Right kidney (tissue), 1 donor: Measurements from ENCODE around the gene SLC11A2.
"Not testable (repeated sequence)": the region's sequence is repeated elsewhere in the genome, so short reads cannot be mapped to it uniquely, and the experiment has no call there.

ENCODE experiments used
- DNase-seq: peaks from one replicate; pipeline ENCODE4 v3.0.0-alpha.2; 2016

SLC11A2 gene

DNA sequence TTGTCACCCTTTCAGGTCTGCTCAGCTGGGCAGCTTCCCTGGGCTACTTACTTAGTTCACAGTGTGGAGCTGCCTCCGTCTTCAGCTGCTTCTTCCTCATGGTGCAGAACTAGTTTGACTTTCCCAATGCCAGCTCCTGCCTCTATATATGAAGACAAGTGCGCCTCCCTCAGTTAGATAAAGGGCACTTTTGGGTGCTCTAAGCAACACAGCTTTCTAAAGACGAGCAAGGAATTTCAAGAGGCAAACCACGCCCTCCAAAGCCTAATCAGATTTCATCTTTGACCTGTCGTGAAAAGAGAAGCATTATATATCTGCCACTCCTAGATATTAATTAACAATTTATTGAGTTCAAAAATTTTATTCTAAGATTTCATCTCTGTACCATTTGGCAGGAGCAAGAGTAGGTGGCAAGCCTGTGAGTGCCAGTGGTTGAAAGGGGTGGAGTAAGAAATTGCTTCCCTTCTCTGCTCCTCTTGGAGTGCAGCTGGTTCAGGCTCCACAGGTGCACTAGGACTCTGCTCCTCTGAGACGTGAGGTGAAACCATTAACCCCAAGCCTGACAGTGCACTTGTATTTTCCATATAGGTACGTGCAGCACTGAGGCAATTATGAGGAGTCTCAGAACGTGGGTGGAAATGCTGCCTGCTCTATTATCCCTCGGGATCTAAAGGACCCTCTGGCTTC lies 2.1 kb upstream of the SLC11A2 start:
- no peak for DNase-seq

DNA sequence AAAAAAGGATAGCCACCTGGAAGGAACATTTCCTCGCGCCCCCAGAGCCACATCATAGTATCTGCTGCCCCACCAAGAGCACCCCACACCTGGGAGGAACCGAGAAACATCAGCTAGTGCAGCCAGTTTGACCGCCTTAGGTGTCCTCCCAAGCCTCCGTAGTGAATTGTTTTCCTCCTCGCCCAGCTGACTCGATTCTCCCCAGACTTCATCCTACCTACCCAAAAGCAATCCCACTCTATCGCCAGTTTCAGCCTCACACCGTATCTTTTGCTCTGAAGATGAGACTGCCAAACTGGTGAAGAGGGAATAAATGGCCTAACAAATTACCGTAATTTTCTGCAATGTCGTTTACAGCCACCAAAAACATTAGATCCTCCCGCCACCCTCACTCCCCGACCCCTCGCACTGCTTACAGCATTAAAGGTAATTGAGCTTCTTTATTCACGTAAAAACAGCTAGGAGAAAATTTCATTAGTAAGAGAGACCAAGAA lies 1.2 kb upstream of the SLC11A2 start:
- no peak for DNase-seq

DNA sequence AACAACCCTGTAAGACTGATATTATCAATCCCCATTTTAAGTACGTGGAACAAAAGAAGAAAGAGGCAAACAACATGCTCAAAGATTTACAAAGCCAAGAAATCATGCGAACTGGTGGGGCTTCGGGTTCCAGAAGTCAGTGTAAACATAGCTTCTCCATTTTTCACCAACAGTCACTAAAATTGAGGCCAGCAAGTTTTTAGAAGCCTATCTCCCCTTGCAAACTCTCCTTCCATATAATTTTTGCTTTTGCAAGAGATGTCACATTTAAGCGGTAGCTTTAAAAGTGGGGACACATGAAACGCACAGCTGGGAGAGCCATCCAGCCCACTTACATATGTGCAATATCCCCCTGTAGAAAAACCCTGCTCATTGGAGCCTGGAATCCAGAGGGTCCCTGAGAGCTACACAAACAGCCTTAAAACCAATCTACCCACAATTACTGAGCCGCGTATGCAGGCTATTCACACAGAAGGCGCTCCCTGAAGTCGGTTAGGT lies 797 bp downstream of the SLC11A2 start:
- no peak for DNase-seq

DNA sequence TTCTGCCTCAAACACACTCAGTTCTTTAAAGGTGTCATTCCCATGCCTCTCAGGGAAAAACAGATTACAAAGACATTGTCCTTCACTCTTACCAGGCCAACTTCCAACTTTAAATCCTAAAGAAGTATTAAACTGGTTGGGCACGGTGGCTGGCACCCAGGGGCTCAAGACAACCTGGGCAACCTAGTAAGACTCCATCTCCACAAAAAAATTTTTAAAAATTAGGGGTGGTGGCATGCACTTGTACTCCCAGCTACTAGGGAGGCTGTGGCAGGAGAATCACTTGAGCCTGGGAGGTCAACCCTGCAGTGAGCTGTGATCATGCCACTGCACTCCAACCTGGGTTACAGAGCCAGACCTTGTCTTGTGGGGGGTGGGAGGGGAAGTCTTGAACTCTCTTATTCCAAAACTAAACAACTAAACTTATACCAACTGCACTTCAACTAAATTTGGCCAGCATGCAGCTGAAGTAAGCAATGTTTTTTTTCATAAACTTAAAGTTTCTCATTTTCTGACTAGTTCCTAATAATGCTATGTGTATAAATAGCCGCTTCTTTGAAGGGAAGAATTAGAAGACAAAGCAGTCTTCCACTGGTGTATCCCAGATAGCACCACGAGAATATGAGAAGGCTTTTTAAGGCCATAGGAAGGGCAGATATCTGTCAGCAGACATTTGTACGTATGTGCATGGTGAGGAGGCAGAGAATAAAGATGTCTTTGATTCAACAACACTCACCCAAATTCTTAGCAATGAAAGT lies 2.4 kb downstream of the SLC11A2 start:
- DNase-seq: no peak

DNA sequence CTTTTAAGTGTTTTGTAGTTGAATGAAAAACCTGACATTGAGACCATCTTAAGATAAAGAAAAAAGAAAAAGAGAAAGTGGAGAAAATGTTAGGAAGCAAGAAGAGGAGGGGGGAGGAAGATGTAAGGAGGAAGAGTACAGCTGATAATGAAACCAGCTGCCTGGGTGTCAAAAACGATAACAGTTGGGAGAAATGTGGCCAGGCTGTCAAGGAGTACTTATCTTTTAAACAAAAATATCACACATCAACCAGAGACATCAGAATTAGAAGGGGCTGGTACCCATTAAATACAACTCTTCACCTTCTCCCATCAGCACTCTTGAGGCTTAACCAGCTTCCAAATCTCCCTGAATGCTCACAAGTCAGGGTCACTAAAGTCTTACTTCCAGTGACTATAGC lies 4.5 kb downstream of the SLC11A2 start:
- DNase-seq: no peak

DNA sequence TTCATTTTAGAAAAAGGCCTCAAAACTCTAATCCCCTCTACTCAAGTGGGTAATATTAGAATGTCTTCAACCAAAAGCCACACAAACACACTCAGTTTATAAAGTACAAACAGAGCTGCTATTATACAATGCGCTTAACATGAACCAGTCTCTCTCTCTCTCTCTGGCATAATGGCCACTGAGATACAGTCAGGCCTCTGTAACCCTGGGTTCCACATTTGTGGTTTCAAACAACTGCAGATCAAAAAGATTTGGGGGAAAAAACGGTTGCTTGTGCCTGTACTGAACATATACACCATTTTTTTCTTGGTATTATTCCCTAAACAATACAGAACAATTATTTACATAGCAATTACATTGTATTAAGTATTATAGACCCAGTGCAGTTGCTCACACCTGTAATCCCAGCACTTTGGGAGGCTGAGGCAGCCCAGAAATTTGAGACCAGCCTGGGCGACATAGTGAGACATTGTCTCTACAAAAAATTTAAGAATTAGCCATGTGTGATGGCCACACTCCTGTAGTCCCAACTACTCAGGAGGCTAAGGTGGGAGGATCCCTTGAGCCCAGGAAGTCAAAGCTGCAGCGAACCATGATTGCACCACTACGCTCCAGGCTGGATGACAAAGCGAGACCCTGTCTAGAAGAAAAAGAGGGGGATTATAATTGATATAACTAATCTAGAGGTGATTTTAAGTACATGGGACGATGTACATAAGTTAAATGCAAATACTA lies 5.6 kb downstream of the SLC11A2 start:
- no peak for DNase-seq

DNA sequence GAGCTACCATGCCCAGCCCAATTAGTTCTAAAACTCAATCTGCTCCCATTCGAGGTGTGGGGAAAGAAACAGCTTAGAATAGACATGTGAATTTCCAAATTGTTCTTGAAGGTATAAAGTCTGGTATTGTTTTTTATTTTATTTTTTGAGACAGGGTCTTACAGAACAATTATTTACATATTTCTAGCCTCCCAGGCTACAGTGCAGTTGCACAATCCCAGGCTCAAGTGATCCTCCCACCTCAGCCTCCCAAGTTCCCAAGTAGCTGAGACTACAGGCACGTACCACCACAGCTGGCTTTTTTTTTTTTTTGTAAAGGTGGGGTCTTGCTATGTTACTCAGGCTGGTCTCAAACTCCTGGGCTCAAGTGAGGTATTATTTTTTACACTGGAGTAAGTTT lies 6.3 kb downstream of the SLC11A2 start:
- DNase-seq: no peak

DNA sequence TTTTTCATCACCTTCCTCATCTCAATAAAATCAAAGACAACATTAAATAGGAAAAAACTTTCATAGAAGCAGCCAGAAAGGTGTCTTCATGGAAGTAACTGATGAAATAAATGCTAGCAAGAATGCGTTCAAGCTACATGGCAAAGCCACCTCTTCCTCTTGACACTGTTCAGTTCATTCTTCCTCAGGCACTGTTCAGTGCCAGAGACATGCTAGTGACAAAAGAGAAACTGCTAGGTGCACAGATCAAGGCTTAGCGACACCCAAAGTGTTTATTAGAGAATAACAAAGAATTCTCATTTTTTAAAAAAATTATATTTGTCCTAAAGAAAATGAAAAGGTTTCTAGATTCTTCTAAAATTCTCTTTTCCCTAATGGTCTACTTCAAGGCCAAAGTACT lies 7.2 kb downstream of the SLC11A2 start:
- no peak for DNase-seq

DNA sequence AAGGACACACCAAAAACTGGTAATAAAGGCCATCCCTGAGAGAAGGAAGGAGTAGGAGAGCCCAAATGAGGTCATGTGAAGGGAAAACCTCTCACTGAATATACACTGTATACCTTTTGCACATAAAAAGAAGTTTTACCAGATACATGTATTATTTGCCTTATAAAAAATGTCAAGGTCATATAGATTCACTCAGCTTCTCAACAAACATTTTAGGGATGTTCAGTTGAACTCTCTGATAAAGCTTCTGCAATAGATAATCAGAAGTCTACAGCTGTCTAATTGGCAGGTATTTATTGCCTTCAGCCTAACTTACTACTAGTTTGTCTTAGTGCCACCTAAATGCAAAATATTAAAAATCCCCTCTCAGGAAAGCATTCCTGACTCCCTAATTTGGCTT lies 8.7 kb downstream of the SLC11A2 start:
- DNase-seq: no peak

DNA sequence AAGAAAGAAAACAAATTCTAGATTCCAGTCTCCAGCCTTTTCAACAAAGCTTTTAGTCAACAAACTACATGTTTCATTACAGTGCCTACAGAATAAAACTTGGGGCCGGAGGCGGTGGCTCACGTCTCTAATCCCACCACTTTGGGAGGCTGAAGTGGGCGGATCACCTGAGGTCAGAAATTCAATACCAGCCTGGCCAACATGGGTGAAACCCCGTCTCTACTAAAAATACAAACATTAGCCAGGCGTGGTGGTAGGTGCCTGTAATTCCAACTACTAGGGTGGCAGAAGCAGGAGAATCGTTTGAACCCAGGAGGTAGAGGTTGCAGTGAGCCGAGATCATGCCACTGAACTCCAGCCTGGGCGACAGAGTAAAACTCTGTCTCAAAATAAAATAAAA lies 11.7 kb downstream of the SLC11A2 start:
- DNase-seq: not testable (repeated sequence)

DNA sequence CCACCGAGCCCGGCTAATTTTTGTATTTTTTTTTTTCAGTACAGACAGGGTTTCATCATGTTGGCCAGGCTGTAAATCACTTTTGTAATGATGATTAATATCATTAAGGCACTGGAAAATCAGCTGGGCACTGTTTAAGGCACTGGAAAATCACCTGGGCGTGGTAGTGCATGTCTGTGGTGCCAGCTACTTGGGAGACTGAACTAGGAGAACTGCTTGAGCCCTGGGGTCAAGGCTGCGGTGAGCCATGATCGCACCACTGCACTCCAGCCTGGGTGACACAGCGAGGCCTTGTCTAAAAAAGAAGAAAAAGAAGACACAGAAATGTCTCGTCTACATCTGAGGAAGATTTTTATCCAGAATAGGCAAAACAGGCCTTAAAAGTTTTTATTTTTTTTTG lies 12.7 kb downstream of the SLC11A2 start:
- no peak for DNase-seq

DNA sequence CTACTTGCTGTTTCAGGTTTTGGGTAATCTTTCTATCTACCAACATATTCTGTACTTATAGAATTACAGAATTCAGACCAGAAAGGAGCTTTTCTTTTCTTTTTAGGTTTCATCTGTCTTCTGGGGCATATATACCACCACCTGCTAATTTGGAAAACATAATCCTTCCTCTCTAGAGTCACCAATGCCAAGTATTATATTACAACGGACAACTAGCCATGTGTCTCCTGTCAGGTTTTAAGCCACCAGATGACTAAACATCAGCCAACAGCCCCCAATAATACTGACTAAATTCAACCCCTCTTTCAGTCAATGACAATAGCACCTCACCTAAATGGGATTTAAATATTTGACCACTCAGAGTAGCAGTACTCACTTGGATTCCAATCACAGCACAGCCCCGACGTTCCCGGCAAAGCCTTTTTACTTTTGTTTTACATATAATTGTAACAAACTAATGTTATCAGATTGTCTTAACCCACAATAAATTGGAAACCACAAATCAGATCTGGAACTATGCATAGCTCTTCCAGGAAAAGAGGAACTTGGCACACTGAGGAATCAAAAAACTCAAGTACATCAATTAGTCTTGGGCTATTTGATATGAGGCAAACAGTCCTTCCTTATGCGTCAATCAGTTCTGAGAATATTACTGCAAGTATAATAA lies 13.5 kb downstream of the SLC11A2 start:
- no peak for DNase-seq

DNA sequence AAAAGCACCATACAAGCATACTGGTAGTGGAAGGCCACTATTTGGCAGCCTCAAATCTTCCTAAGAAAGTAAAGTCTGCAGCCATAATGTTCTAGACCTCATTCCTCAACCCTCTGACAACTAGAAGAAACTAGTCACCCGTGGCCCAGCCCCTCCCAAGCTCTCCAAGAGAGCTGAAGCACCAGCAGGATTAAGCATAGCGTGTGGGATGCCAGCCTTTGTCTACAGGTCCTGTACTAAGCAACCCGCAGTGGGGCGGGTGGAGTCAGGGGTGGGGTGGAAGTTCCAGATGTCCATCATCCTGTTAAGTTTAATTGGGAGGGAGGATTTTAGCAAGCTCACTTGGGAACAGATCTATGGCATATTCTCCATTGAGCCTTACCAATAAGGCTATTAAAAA lies 14.2 kb downstream of the SLC11A2 start:
- no peak for DNase-seq

DNA sequence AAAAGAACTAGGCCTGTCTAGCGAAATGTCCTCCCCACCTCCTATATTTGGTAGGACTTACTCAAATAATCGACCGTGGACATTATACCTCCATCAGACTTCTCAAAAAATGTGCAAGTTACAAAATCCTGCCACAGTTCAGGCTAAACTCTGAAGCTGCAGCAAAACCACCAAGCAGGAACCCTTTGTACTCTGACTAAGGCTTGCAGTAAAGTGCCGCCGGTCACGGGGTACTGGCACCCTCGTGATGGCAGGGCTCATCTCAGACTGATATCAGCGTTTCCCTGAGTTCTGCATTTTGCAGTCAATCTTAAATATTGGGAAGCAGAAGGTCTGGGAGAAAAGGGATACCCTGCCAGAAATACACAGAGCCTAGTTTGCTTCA lies 17.1 kb downstream of the SLC11A2 start:
- no peak for DNase-seq

DNA sequence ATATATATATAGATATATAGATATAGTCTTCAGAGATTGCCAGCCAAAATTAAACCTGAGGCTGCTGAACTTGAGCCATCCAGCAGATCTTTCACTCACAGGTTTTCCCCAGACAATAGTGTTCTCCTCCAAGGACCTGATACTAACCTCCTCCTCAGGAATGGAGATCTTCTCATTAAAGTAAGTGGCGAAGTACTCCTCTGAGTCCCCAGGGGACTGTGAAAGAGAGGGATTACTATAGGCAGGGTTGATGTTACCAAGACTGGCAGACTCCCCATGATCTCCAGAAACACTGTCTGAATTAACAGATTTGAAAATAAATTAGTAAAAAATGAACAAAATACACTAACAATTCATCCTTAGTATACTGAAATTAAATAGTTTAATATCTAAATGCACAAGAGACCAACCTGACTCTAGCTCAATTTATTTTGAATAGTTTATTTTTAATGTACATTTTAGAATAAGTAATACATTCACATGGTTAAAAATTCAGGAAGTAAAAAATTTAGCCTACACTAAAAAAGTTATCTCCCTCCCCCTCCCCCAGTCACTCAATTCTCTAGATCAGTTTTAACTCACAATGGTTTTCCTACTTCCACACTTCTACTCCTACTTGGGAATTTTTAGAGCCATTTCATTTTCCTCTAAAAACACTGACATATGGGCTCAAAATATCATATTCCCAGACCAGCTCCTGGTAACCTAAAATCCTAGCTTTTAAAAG lies 17.7 kb downstream of the SLC11A2 start:
- DNase-seq: no peak

DNA sequence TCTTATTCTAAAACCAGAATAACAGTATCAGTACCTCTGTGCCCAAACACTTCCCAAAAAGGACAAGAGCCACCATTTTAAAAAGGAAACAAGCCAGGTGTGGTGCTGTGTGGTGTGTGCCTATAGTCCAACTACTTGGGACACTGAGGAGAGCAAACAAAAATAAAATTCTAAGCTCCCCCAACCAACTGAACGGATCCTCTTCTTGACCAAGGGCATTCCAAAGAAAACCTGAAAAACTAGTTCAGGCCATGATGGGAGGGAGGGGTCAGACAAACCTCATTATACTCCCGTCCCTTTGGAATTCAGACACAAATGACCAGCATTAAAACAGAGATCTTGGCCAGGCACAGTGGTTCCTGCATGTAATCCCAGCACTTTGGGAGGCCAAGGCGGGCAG lies 20.5 kb downstream of the SLC11A2 start:
- DNase-seq: no peak

DNA sequence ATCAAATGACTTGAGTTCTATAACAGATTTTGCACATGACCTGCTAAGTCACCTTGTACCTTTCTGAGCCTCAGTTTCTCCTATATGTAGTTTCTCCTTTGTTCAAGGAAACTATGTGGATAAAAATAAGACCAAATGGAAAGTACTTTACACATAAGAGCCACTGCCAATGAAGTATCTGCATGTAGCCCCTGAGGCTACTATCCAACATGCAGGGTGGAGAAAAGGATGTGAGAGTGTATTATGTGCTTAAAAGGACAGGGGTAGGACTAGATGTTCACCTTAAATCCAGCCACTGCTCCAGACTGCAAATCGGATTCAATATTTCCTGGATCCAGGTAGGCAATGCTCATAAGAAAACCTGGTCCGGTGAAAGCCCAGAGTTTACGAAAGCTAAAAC lies 21.2 kb downstream of the SLC11A2 start:
- no peak for DNase-seq

DNA sequence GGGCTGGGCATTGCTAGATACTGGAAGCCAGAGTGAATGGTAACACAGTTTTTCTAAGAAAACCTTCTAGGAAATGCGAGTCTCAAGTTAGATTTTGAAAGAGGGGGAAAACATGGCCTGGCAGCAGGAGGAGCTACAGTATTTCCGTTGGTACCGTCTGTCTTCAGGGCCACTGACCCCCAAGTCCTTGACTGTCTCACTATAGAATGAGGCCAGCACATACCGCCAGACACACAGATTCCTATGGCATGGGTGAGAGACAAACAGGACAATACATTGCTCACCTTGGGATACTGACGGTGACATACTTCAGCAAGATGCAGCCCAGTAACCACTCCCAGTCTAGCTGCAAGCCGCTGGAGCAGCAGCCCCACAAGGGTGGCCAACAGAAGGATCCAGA lies 21.7 kb downstream of the SLC11A2 start:
- no peak for DNase-seq

DNA sequence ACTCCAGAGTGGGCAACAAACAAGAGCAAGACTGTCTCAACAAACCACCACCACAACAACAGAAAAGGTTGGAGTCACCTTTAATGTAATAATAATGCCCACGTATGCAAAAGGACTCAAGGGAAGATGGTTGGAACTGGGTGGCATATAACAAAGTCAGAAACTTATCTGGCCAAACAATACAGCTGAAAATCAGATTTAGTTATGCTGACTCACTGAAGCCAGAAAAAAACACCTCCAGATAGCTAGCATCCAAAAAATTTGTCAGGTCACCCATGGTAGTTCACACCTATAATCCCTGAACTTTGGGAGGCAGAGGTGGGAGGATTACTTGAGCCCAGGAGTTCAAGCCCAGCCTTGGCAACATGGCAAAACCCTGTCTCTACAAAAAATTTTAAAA lies 24.4 kb downstream of the SLC11A2 start:
- DNase-seq: no peak

DNA sequence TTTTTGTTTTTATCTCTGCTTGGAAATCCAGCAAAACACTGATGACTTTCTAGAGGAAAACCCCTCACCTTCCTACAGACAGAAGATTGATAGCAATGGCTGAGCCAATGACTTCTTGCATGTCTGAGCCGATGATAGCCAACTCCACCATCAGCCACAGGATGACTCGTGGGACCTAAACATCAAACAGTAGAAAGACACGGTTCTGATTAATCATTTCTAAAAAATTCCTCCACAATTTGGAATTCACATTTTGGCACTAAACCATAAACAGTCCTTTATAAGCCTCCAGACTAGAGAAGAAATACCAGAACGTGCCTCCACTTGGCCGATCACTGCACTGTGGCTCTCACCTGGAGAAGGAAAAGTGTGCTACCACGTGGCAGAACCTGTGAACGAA lies 25.9 kb downstream of the SLC11A2 start:
- DNase-seq: no peak

DNA sequence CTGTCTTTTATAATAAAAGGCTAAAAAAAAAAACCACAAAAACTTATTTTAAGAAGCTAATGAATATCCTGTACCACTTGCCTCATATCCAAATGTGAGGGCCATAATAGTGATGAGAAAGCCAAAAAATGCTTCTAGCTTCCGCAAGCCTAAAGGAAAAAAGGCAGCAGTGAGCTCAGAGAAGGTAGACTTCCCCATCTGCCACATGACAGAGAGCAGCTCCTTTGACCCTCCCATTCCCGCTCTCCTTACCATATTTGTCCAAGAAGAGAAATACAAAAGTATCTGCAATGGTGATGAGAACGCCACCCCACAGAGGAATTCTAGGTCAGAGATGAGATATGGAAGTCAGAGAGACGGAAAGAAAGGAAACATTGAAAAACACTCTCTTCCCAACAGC lies 27.1 kb downstream of the SLC11A2 start:
- no peak for DNase-seq

DNA sequence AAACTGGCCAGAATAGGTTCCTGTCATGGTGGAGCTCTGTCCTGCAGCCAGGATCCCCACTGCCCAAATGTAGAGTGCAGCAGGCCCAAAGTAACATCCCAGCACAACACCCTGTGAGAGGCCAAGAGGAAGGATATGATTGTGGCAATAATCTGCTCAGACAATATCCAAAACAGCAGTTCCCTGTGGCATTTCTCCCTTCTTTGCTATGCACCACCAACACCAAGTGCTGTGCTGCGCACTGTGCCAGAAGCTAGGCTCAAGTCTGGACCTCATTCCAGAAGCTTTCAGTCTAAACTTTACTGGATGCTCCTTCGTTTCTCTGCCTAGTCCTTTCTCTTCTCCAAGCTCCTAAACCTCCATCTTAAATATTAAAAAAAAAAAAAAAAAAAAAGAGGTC lies 33.4 kb downstream of the SLC11A2 start:
- DNase-seq: no peak
